ENCODE data around the gene APLP1. TPM values are rescaled to one million over a fixed set of nuclear protein-coding genes. Genes with fewer than 3 reads are reported as not detected.
"Not testable (repeated sequence)": the region's sequence is repeated elsewhere in the genome, so short reads cannot be mapped to it uniquely, and the experiment has no call there.

Gene APLP1
- total RNA-seq, 1 experiment from 2014 or later: 2.0 TPM

- no peak overlapping the region for H3K4me2 ChIP-seq
- H3K27me3 ChIP-seq (ENCODE audit: insufficient read depth, low read depth): peaks cover 88% of the 10 kb centered on the region
- intact Hi-C loops (cut with micrococcal nuclease; ENCODE audit: unreplicated experiment): no loop called here
- no peaks in the 10 kb centered on the region for H3K9me2 ChIP-seq (ENCODE audit: insufficient read depth)
- H2AFZ ChIP-seq: no peak overlapping the region
- H3K79me2 ChIP-seq (ENCODE audit: low read depth): no peaks in the 10 kb centered on the region
- ChIA-PET POLR2A (ENCODE audit: unreplicated experiment) (no interaction called here), CTCF (no interaction called here)
- no peaks in the 10 kb centered on the region for H3K9me3 ChIP-seq (ENCODE audit: insufficient read depth, low read depth)
- 0 out of 2 replicates have a peak, but pooled peaks cover 3% of the 10 kb centered on the region for H4K20me1 ChIP-seq (ENCODE audit: insufficient read depth)
- H3K4me3 ChIP-seq: no peak overlapping the region
- BruUV-seq (replicated peaks): no TSS peak
- DNase-seq: no peak
- H3K27ac ChIP-seq: no peak overlapping the region
- no peak for TF ChIP-seq EZH2 (IDR thresholded peaks at IDR 0.05; ENCODE audit: low read depth)
- TF ChIP-seq, protein P1, sequence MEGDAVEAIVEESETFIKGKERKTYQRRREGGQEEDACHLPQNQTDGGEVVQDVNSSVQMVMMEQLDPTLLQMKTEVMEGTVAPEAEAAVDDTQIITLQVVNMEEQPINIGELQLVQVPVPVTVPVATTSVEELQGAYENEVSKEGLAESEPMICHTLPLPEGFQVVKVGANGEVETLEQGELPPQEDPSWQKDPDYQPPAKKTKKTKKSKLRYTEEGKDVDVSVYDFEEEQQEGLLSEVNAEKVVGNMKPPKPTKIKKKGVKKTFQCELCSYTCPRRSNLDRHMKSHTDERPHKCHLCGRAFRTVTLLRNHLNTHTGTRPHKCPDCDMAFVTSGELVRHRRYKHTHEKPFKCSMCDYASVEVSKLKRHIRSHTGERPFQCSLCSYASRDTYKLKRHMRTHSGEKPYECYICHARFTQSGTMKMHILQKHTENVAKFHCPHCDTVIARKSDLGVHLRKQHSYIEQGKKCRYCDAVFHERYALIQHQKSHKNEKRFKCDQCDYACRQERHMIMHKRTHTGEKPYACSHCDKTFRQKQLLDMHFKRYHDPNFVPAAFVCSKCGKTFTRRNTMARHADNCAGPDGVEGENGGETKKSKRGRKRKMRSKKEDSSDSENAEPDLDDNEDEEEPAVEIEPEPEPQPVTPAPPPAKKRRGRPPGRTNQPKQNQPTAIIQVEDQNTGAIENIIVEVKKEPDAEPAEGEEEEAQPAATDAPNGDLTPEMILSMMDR (conservative IDR thresholded peaks at IDR 0.05): no peak
- H3K4me1 ChIP-seq (replicated peaks; ENCODE audit: insufficient read depth): no peaks in the 10 kb centered on the region
- 0 out of 2 replicates have a peak, but pooled peaks cover 3% of the 10 kb centered on the region for H3F3A ChIP-seq (ENCODE audit: insufficient read depth, low read depth)
- no peaks in the 10 kb centered on the region for H3K36me3 ChIP-seq (ENCODE audit: low read depth)
Measured at GRCh38 chr19:35833972-35834371, 34.4 kb upstream of the APLP1 start.

DNA sequence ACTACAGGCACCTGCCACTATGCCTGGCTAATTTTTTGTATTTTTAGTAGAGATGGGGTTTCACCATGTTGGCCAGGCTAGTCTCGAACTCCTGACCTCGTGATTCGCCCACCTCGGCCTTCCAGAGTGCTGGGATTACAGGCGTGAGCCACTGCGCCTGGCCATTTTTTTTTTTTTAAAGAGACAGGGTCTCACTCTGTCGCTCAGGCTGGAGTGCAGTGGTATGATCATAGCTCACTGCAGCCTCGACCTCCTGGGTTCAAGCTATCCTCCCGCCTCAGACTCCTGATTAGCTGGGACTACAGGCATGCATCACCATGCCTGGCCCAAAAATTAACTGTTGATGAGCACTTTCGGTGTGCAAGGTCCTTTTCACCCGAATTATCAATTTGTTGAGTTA lies 32.3 kb upstream of the APLP1 start:
- H2AFZ ChIP-seq; DNase-seq; H3K9me2 ChIP-seq (ENCODE audit: insufficient read depth); H3K79me2 ChIP-seq (ENCODE audit: low read depth); H3F3A ChIP-seq (ENCODE audit: insufficient read depth, low read depth); intact Hi-C loops (cut with micrococcal nuclease; ENCODE audit: unreplicated experiment); H3K36me3 ChIP-seq (ENCODE audit: low read depth); H3K27ac ChIP-seq; H3K4me3 ChIP-seq; BruUV-seq (replicated peaks); H4K20me1 ChIP-seq (ENCODE audit: insufficient read depth); H3K4me1 ChIP-seq (replicated peaks; ENCODE audit: insufficient read depth); H3K4me2 ChIP-seq; H3K9me3 ChIP-seq (ENCODE audit: insufficient read depth, low read depth): not testable (repeated sequence)
- CTCF ChIA-PET: interaction anchor here (0.5 kb wide), 2 partner anchors 18 to 409 kb away, joined by 4 to 14 read pairs; no protein-coding TSS in a partner anchor
- POLR2A ChIA-PET (ENCODE audit: unreplicated experiment): interaction anchor here (0.6 kb wide), 1 partner anchor 32 kb away, joined by 7 read pairs; no protein-coding TSS in a partner anchor
- peaks cover 90% of the 10 kb centered on the region for H3K27me3 ChIP-seq (ENCODE audit: insufficient read depth, low read depth)

DNA sequence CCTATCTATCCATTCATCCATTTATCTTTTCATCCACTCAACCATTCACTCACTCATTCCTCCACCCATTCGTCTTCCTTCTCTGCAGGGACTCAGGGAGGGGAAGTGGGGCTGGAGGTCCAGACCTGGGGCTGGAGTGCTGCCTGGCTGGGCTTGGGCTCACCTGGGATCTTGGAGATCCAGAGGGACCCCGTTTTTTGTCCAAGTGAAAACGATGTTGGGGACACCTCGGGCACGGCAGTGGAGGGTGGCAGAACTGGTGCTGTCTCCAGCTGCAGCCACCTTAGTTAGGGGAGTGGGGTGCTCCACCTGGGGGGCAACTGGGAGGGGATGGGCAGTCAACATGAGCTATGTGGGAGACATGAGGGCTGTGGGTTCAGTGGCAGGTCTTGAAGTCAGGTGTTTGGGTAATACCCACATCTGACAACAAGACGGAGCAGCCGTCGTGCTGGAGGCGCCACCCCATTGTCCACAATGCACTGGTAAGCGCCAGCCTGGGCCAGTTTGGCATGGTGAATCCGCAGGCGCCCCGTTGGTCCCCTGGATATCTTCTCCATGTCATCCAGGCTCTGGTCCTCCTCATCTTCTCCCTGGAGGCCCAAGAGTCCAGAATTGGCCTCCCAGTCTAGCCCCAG lies 26.3 kb upstream of the APLP1 start:
- DNase-seq: no peak
- Histone ChIP-seq H3F3A (ENCODE audit: insufficient read depth, low read depth) (0 out of 2 replicates have a peak, but pooled peaks cover 3% of the 10 kb centered on the region), H3K36me3 (ENCODE audit: low read depth) (no peaks in the 10 kb centered on the region), H3K79me2 (ENCODE audit: low read depth) (no peaks in the 10 kb centered on the region), H4K20me1 (ENCODE audit: insufficient read depth) (no peaks in the 10 kb centered on the region), H2AFZ (no peak overlapping the region), H3K27ac (no peak overlapping the region), H3K4me1 (replicated peaks; ENCODE audit: insufficient read depth) (no peaks in the 10 kb centered on the region), H3K27me3 (ENCODE audit: insufficient read depth, low read depth) (peaks cover 77% of the 10 kb centered on the region), H3K4me2 (no peak overlapping the region), H3K4me3 (no peak overlapping the region), H3K9me2 (ENCODE audit: insufficient read depth) (no peaks in the 10 kb centered on the region), H3K9me3 (ENCODE audit: insufficient read depth, low read depth) (no peaks in the 10 kb centered on the region)
- TF ChIP-seq EZH2 (IDR thresholded peaks at IDR 0.05; ENCODE audit: low read depth): no peak
- TF ChIP-seq, protein P1 (conservative IDR thresholded peaks at IDR 0.05): no peak
- intact Hi-C loops (cut with micrococcal nuclease; ENCODE audit: unreplicated experiment): no loop called here
- CTCF ChIA-PET: no interaction called here
- no TSS peak for BruUV-seq (replicated peaks)
- POLR2A ChIA-PET (ENCODE audit: unreplicated experiment): no interaction called here
